Ovary (tissue), 3 donors: ENCODE results near the gene ACYP2.

ENCODE experiments used
- EP300 ChIP-seq: sonication (generic); formaldehyde crosslinking; IDR thresholded peaks from one replicate; pipeline ENCODE4 v1.6.1; 2017; ENCODE audit warnings: antibody characterized with exemption
- POLR2A ChIP-seq: fragments of 450-650 bp; IDR thresholded peaks from one replicate; pipeline ENCODE4 v1.6.1; 2017; ENCODE audit warnings: antibody characterized with exemption, mild to moderate bottlenecking, moderate library complexity
- TF ChIP-seq, protein P1 (sequence below), 3 donors: fragments of 450-650 bp in 2 of 3; fragments of 200-600 bp in 1 of 3; IDR thresholded peaks; one replicate each; pipeline versions ENCODE4 v1.5.1 to v1.8.0; 2016 to 2022; ENCODE audit warnings: antibody characterized with exemption in 3 of 3, mild to moderate bottlenecking in 1 of 3
- donor health status: DM: no; HTN: no; CAD: no.

DNA sequence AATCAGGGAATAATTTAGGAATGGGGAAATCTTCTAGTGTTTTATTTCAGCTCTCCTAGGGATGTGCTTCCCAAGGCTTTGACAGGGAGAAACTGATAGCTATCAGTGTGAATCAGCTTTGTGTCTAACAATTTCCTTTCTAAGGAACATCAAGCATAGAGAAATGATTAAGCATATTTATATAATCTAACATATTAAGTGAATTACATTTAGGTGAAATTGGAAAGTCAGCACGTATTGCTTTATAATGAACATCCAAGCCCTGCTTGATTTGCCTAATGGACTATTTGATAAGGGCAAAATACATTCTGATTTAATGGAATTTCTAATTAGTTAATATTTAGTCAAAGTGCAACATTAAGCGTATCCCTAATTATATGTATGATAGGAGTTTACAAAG is 160.1 kb downstream of the ACYP2 start:
- TF ChIP-seq, protein P1, sequence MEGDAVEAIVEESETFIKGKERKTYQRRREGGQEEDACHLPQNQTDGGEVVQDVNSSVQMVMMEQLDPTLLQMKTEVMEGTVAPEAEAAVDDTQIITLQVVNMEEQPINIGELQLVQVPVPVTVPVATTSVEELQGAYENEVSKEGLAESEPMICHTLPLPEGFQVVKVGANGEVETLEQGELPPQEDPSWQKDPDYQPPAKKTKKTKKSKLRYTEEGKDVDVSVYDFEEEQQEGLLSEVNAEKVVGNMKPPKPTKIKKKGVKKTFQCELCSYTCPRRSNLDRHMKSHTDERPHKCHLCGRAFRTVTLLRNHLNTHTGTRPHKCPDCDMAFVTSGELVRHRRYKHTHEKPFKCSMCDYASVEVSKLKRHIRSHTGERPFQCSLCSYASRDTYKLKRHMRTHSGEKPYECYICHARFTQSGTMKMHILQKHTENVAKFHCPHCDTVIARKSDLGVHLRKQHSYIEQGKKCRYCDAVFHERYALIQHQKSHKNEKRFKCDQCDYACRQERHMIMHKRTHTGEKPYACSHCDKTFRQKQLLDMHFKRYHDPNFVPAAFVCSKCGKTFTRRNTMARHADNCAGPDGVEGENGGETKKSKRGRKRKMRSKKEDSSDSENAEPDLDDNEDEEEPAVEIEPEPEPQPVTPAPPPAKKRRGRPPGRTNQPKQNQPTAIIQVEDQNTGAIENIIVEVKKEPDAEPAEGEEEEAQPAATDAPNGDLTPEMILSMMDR (IDR thresholded peaks at IDR 0.05): no peak
- TF ChIP-seq POLR2A (no peak), EP300 (no peak)
